CD4-positive, alpha-beta T cell treated with Interleukin-4 for 1 hour (primary cell): ENCODE data around the gene ZNF787.
A peak's percentile ranks its signal among the peaks of the same experiment; 100 is the strongest.

Source experiments
- DNase-seq, 2 donors: peaks; one replicate each; pipeline ENCODE4 v3.0.0-alpha.2; 2020 to 2022

The ZNF787 gene

DNA sequence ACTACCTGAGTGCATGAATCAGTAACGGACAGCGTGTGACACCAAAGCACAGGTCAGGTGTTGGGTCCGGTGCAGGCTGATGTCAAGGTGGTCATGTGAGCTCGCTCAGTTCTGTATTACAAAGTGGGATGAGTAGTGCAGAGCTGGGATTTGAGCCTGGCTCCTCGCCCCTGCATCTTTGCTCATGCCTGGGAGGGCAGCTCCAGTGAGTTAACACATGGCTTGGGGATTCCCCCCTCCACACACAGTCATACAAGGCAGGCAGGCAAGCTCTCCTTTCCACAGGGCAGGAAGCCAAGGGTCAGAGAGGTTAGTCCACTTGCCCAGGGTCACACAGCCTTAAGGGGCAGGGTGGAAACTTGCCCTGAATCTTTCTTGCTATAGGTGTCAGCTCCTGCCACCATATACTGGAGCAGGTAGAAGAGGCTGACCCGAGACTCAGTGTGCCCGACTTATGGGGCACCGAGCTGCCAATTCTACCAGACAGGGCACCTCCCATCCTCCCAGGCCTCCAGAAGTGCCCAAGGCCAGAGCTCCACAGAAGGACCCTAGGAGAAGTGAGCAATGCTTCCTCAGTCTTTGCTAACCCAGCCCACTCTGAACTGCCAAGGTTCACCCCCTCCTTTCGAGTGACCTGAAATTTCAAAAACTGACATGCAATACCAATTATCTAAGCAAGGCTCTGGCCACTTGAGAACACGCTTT lies 35.4 kb downstream of the ZNF787 start:
- no peak for DNase-seq

DNA sequence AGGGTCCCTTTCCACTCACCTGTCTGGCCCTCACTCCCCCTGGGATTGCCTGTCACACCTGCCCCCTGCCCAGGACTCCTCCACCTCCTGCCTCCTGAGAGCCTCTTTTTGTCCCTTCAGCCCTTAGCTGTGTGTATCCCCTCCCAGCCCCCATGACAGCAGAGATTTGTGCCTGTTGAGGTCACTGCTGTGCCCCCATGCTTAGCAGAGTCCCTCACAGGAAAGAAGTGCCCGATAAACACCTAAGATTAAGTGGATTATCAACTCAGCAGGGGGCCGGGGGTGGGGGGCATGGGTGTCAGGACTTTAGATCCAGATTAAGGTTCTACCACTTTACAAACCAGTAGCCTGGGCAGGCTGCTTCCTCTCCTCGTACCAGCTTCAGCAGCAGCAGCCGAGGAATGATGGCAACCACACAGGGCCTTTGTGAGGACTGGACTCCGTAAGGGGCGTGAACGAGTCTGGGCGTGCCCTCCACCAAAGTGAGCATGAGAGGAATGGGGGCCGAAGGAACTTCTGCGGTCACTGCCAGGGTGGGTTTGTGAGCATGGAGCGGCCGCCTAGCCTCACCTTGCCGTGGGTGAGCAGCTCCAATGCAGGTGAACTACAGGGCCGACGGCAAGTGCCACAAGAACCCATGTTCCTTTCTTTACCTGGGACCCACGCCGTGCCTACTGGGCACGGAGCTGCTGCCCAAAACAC lies 36.1 kb downstream of the ZNF787 start:
- DNase-seq, result no peak

DNA sequence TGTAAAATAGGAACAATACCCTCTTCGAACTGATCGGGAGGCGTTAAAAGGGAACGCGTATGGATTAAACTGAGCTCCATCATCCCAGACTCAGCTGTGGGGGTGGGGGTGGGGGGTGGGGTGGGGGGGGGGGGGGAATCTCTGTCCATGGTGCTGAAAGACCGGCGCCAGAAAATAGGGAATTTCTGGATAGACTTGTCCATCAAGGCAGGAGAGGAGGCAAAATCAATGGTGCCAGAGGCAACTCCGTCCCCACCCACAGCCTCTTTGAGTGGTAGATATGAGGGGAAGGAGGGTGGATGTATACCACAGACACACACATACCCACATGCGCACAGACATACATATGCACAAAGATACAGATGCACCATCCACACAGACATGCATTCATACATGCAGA lies 37.4 kb downstream of the ZNF787 start:
- DNase-seq, result no peak

DNA sequence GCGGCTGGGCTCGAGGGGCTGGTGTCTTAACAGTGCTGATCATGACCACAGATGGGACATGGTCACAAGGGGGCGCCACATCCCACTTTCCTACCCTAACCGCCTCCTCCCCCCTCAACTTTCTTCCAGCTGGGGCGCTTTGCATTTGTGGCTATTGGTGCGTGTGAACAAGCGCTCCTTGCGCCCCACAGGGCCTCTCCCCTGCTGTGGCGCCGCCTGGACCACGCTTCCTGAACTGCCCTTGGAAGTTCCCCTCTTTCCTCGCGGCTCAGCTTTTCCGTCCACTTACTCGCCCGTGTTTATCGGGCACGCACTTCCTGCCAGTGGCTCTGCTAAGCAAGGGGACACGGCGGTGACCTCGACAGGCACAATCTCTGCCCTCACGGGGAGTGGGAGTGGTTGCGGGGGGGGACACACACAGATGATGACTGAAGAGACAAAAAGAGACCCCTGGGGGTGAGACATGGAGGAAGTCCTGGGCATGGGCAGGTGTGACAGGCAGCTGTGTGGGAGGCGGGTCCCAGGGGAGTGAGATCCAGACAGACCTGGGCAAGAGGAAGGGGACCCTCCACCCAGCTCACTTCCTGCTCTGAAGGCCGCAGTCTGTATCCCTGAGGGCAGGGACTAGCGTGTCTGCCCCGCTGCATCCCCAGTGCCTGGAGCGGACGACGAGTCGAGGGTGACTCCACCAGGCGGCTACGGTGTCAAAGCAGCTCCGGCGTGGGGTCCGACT lies 40.3 kb downstream of the ZNF787 start:
- peak; percentile 70 to 74 for DNase-seq

DNA sequence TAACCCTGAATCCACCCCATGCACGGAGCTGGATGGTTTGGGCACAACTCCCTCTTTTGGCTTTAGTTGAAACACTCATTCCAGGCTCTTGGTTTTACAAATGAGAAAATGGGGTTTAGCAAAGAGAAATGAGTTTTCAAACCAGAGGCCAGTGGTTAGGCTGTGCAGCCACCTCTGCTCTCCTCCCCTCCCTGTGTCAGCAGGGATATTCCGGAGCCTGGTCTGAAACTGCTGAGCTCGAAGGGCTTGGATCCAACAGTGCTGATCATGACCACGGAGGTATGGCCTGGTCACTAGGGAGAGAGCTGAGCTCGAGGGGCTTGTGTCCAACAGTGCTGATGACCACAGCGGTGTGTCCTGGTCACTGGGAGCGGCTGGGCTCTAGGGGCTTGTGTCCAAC lies 41.5 kb downstream of the ZNF787 start:
- no peak for DNase-seq

DNA sequence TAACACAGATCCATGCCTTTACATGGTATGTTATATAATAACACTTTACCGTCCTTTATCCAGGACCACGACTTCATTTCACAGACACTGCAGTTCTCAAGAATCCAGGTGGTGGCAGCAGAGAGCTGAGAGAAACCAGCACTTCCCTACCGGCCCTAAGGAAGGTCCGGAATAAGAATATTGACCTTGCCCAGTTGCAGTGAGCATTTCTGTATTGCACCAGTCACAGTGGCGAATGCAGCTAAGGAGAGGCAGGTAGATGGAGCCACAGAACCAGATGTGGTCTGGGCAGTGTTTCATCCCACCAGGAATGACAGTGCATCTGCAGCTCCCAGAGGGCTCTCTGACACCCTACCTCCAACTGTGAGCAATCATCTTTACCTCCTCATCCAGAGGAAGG lies 44.6 kb downstream of the ZNF787 start:
- DNase-seq, result peak; percentile 44 to 45

DNA sequence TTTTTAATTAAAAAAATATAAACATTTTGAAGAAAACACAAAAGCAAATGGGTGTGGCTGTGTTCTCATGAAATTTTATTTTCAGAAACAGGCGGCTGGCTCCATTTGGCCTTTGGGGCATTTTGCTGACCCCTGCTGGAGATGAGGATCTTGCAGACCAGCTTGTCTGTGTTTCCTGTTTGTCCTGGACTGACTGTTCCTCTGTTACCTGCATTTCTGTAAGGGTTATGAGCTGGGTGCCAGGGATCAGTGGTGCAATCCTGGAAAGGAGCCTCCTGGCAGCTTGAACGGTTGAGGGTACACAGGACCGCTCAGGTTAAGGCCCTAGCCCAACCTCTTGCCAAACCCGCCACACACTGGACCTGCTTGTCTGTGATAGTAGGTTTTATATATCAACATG lies 49.9 kb downstream of the ZNF787 start:
- no peak for DNase-seq

DNA sequence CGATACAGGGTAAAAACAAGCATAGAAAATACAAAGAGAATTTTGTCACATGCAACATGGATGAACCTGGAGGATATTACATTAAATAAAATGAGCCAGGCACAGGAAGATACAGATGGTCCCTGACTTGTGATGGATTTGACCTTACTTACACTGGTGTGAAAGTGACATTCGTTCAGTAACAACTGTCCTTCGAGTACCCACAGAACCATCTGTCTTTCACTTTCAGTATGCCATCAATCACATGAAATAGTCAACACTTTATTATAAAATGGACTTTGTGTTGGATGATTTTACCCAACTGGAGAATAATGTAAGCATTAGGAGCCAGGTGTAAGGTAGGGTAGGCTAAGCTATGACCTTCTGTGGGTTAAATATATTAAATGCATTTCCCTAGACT lies 51.5 kb downstream of the ZNF787 start:
- no peak for DNase-seq

DNA sequence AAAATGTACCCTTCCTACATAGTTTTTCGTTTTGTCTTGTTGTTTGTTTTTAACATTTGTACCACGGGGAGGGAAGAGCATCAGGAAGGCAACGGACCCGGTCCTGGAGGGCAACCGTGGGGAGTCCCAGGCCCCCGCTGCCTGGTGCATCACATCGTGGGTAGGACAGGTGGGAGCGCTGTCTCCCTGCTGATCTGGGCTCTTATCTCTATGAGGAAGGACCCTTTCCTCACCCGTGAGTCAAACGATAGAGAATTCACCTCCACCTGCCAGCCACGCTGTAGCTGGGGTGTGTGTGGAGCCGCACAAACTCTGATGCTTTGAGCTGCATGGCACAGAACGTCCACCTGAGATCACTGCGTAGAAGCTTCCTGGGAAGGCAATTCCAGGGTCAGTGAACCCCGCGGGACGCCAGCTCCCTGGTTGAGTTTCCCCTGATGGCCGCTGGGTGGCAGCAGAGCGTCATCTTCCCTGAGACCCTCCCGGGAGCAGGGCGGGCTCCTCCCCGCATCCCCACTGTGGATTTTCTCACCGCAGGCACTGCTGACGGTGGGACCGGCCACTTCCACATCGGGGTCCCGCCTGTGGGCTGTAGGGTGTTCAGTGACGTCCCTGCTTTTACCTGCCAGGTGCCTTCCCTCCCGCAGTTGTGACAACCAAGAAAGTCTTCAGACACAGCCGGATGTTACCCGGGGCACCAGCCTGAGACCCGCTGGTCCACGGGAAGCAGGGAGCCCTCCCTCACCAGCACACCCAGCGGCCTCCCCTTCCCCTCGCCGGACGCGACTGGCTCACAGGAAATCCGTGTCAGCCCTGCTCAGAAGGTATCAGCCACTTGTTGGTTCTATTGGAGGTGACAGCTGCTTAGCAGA lies 54.7 kb downstream of the ZNF787 start:
- DNase-seq, result peak; percentile 51 to 62

DNA sequence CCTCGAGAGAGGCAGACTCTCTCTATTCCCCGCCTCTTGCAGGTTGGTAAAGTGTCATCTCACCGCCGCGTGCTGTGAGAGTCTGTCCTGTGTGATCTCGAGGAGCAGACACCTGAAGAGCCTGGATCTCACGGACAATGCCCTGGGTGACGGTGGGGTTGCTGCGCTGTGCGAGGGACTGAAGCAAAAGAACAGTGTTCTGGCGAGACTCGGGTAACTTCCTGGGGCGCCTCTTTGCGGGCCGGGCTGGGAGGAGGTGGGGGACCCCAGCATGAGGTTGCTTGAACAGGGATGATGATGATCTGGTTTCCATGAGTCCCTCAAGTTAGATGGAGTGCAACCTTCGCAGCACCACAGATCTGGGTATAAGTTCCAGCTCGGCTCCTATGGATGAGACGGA lies 67.5 kb downstream of the ZNF787 start:
- DNase-seq, result no peak
